ENCODE data around the gene METRNL.

METRNL gene

DNA sequence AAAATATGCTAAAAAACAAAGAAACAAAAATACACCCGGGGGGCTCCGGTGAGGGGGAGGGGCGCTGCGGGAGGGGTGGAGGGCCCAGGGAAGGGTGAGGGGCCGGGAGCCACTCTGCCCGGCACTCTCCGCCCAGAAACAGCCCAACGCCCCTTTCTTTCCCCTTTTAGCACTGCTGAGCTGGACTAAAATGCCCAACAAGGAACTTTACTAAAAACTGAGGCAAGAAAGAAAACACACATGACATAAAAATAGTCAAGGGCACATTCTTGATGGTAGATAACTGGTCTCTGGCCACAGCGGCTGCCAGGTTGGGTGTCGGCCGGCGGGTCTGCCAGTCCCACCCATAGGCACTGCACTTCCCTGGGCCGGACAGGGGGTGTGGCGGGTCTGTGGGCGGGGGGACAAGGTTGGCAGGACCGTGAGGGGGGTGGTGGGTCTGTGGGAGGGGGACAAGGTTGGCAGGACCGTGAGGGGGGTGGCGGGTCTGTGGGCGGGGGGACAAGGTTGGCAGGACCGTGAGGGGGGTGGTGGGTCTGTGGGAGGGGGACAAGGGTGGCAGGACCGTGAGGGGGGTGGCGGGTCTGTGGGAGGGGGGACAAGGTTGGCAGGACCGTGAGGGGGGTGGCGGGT is 20.9 kb downstream of the METRNL start:
- H3K36me3 ChIP-seq (replicated peaks; ENCODE audit: low read depth, low read length): no peaks in the 10 kb centered on the region
- H3K9ac ChIP-seq (ENCODE audit: low read length): no peak overlapping the region
- H3K4me3 ChIP-seq (ENCODE audit: low read length): no peak overlapping the region
- peaks cover 3% of the 10 kb centered on the region; the same call in 1 of the 2 replicates for H4K20me1 ChIP-seq (ENCODE audit: insufficient read depth, low read length)
- no peaks in the 10 kb centered on the region for H3K9me3 ChIP-seq (ENCODE audit: insufficient read depth, low read length)
- TF ChIP-seq EZH2phosphoT487 (IDR thresholded peaks at IDR 0.05; ENCODE audit: low read depth): no peak
- TF ChIP-seq, protein P1, sequence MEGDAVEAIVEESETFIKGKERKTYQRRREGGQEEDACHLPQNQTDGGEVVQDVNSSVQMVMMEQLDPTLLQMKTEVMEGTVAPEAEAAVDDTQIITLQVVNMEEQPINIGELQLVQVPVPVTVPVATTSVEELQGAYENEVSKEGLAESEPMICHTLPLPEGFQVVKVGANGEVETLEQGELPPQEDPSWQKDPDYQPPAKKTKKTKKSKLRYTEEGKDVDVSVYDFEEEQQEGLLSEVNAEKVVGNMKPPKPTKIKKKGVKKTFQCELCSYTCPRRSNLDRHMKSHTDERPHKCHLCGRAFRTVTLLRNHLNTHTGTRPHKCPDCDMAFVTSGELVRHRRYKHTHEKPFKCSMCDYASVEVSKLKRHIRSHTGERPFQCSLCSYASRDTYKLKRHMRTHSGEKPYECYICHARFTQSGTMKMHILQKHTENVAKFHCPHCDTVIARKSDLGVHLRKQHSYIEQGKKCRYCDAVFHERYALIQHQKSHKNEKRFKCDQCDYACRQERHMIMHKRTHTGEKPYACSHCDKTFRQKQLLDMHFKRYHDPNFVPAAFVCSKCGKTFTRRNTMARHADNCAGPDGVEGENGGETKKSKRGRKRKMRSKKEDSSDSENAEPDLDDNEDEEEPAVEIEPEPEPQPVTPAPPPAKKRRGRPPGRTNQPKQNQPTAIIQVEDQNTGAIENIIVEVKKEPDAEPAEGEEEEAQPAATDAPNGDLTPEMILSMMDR (IDR thresholded peaks at IDR 0.05; ENCODE audit: low read depth, low read length): no peak
- H3K4me2 ChIP-seq (ENCODE audit: low read length): no peak overlapping the region
- no peak overlapping the region for H3K27ac ChIP-seq (ENCODE audit: low read length)
- H2AFZ ChIP-seq (ENCODE audit: low read depth, low read length): no peak overlapping the region
- H3K4me1 ChIP-seq (ENCODE audit: low read length): 0 out of 2 replicates have a peak, but pooled peaks cover 3% of the 10 kb centered on the region
- H3K27me3 ChIP-seq (ENCODE audit: low read depth, low read length): peaks cover 4% of the 10 kb centered on the region; the same call in 1 of the 2 replicates
- H3K79me2 ChIP-seq (ENCODE audit: low read length): no peaks in the 10 kb centered on the region

DNA sequence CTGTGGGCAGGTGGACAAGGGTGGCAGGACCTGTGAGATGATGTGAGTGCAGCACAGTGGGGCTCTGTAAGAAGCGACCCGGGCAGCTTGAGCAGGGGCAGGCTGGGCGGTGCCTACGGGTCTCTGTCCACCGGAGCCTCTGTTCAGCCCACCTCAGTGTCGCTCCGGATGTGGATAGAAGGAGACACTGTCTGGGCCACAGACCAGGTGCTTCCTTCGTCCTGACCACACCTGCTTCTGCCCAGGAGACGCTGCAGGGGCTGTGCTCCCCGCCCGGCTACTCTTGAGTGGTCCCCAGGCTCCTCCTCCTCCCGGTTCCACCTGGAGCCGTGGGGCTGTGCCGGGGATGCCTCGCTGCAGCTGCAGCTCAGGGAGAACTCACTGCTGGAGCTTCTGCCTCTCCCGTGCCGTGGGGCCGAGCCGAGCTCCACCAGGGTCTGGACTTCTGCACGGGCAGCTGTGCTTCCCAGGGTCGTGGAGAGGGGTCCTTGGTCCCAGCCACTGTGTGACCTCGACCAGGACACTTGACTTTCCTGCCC is 21.5 kb downstream of the METRNL start:
- no peak for TF ChIP-seq EZH2phosphoT487 (IDR thresholded peaks at IDR 0.05; ENCODE audit: low read depth)
- TF ChIP-seq, protein P1 (IDR thresholded peaks at IDR 0.05; ENCODE audit: low read depth, low read length): no peak
- peaks cover 3% of the 10 kb centered on the region; the same call in 1 of the 2 replicates for H4K20me1 ChIP-seq (ENCODE audit: insufficient read depth, low read length)
- H3K27me3 ChIP-seq (ENCODE audit: low read depth, low read length): peaks cover 4% of the 10 kb centered on the region; the same call in 1 of the 2 replicates
- no peak overlapping the region for H3K9ac ChIP-seq (ENCODE audit: low read length)
- H3K27ac ChIP-seq (ENCODE audit: low read length): no peak overlapping the region
- H3K9me3 ChIP-seq (ENCODE audit: insufficient read depth, low read length): no peaks in the 10 kb centered on the region
- H3K4me1 ChIP-seq (ENCODE audit: low read length): 0 out of 2 replicates have a peak, but pooled peaks cover 3% of the 10 kb centered on the region
- no peak overlapping the region for H3K4me3 ChIP-seq (ENCODE audit: low read length)
- peak overlapping the region; percentile 43 for H3K4me2 ChIP-seq (ENCODE audit: low read length)
- no peaks in the 10 kb centered on the region for H3K36me3 ChIP-seq (replicated peaks; ENCODE audit: low read depth, low read length)
- no peak overlapping the region for H2AFZ ChIP-seq (ENCODE audit: low read depth, low read length)
- no peaks in the 10 kb centered on the region for H3K79me2 ChIP-seq (ENCODE audit: low read length)

DNA sequence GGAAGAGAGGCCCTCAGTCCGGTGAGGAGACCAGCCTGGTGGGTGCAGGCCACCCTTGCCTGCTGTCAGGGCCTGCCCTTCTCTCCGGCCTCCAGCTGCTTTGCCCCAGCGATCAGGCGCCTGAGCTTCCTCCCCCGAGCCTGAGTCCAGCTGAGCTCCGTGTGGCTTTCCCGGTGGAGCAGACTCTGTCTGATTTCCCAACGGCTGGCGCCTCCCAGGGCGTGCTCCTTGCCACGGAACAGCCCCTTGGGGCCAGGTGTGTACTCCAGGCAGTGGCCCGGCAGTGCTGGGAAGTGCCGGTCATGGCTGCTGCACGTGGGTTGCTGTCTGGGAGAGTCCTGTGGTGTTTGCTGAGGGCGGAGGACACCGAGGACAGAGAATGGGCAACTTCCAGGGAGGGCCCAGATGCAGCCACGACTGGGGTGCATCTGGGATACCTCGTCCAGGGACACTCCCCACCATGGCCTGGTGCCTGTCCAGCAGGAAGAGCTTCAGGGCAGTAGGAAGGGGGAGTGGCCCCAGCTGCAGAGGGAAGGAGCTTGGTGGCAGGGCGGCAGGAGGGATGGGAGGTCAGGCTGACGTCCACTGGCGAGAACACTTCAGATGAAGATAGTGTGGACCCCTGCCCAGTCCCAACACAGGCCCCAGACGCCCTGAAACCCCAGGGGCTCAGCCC is 22.5 kb downstream of the METRNL start:
- H3K36me3 ChIP-seq (replicated peaks; ENCODE audit: low read depth, low read length): no peaks in the 10 kb centered on the region
- H3K4me2 ChIP-seq (ENCODE audit: low read length): no peak overlapping the region
- no peak overlapping the region for H2AFZ ChIP-seq (ENCODE audit: low read depth, low read length)
- peaks cover 4% of the 10 kb centered on the region; the same call in 1 of the 2 replicates for H3K27me3 ChIP-seq (ENCODE audit: low read depth, low read length)
- H3K9me3 ChIP-seq (ENCODE audit: insufficient read depth, low read length): no peaks in the 10 kb centered on the region
- H3K27ac ChIP-seq (ENCODE audit: low read length): no peak overlapping the region
- no peak overlapping the region for H3K4me3 ChIP-seq (ENCODE audit: low read length)
- H3K4me1 ChIP-seq (ENCODE audit: low read length): 0 out of 2 replicates have a peak, but pooled peaks cover 3% of the 10 kb centered on the region
- 0 out of 2 replicates have a peak, but pooled peaks cover 3% of the 10 kb centered on the region for H4K20me1 ChIP-seq (ENCODE audit: insufficient read depth, low read length)
- TF ChIP-seq, protein P1 (IDR thresholded peaks at IDR 0.05; ENCODE audit: low read depth, low read length): no peak
- no peak for TF ChIP-seq EZH2phosphoT487 (IDR thresholded peaks at IDR 0.05; ENCODE audit: low read depth)
- H3K79me2 ChIP-seq (ENCODE audit: low read length): no peaks in the 10 kb centered on the region
- no peak overlapping the region for H3K9ac ChIP-seq (ENCODE audit: low read length)
